Measurements from ENCODE around the gene GLCE. TPM values are rescaled to one million over a fixed set of nuclear protein-coding genes. Genes with fewer than 3 reads are reported as not detected.

Gene GLCE
- total and polyA plus RNA-seq, 2 donors, result 7.3 to 12.8 TPM

- Histone ChIP-seq H3K27ac (ENCODE audit: low read depth in 1 of 2, low read length in 1 of 2) (no peak overlapping the region), H3K4me1 (ENCODE audit: control insufficient read depth in 2 of 2, insufficient read depth in 2 of 2, low read length in 2 of 2) (peaks cover 2 to 11% of the 10 kb centered on the region in 2 donors), H3K4me3 (ENCODE audit: low read length in 2 of 2) (no peak overlapping the region), H3K27me3 (ENCODE audit: control insufficient read depth in 2 of 2, insufficient read depth in 1 of 2, low read length in 1 of 2) (no peaks in the 10 kb centered on the region), H3K36me3 (ENCODE audit: control insufficient read depth in 2 of 2, insufficient read depth in 2 of 2, low read length in 1 of 2) (no peaks in the 10 kb centered on the region), H3K9me3 (ENCODE audit: control insufficient read depth in 2 of 2, insufficient read depth in 1 of 2, low read length in 1 of 2) (no peaks in the 10 kb centered on the region)
- no peak for DNase-seq (ENCODE audit: low read depth in 6 of 9, low spot score in 9 of 9)
- WGBS, result 96% methylated on average over 5 of the region's 5 CpGs
Observed at GRCh38 chr15:69317392-69317841, 157.0 kb downstream of the GLCE start.

GRCh38 chr15:69318033-69318432, 157.6 kb downstream of the GLCE start:
- Histone ChIP-seq H3K4me1 (ENCODE audit: control insufficient read depth in 2 of 2, insufficient read depth in 2 of 2, low read length in 2 of 2) (peaks cover 2 to 11% of the 10 kb centered on the region in 2 donors), H3K27ac (ENCODE audit: low read depth in 1 of 2, low read length in 1 of 2) (no peak overlapping the region), H3K9me3 (ENCODE audit: control insufficient read depth in 2 of 2, insufficient read depth in 1 of 2, low read length in 1 of 2) (no peaks in the 10 kb centered on the region), H3K36me3 (ENCODE audit: control insufficient read depth in 2 of 2, insufficient read depth in 2 of 2, low read length in 1 of 2) (no peaks in the 10 kb centered on the region), H3K4me3 (ENCODE audit: low read length in 2 of 2) (no peak overlapping the region), H3K27me3 (ENCODE audit: control insufficient read depth in 2 of 2, insufficient read depth in 1 of 2, low read length in 1 of 2) (no peaks in the 10 kb centered on the region)
- 98% methylated on average over 7 of the region's 7 CpGs for WGBS
- DNase-seq (ENCODE audit: low read depth in 6 of 9, low spot score in 9 of 9), result no peak

- no peak overlapping the region for H3K27ac ChIP-seq (ENCODE audit: low read depth in 1 of 2, low read length in 1 of 2)
- 49% methylated on average over 19 of the region's 19 CpGs for WGBS
- H3K4me1 ChIP-seq (ENCODE audit: control insufficient read depth in 2 of 2, insufficient read depth in 2 of 2, low read length in 2 of 2), result peaks cover 2 to 11% of the 10 kb centered on the region in 2 donors
- no peaks in the 10 kb centered on the region for H3K36me3 ChIP-seq (ENCODE audit: control insufficient read depth in 2 of 2, insufficient read depth in 2 of 2, low read length in 1 of 2)
- no peak overlapping the region for H3K4me3 ChIP-seq (ENCODE audit: low read length in 2 of 2)
- DNase-seq (ENCODE audit: low read depth in 6 of 9, low spot score in 9 of 9), result peak in 3 of 9 donors; percentile 18 to 38 (median 18)
- no peaks in the 10 kb centered on the region for H3K9me3 ChIP-seq (ENCODE audit: control insufficient read depth in 2 of 2, insufficient read depth in 1 of 2, low read length in 1 of 2)
- no peaks in the 10 kb centered on the region for H3K27me3 ChIP-seq (ENCODE audit: control insufficient read depth in 2 of 2, insufficient read depth in 1 of 2, low read length in 1 of 2)
Observed at GRCh38 chr15:69319384-69320375, 159.2 kb downstream of the GLCE start.

DNA sequence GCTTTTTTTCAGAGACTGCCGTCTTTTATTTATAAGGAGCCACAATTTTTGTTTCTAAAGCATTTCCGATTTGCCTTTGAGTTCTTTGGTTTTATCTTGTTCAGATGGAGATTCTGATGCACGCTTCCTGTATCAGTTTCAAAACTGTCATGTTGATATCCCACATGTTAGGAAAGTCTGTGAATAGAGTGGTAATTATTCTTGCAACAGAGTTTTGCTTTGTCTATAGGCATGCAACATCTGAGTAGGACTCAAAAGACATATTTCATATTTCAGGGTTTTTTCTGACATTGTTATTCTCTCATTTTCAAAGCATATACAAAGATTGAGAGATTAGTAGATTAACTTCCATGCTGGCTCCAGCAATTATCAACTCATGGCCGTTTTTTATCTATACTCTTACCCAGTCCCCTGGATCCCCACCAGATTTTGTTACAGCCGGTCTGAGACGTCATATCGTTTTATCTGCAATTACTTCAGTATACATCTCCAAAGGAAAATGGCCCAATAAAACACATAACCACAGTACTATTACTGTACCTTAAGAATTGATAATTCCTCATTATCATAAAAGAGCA, 160.6 kb downstream of the GLCE start:
- no peaks in the 10 kb centered on the region for H3K27me3 ChIP-seq (ENCODE audit: control insufficient read depth in 2 of 2, insufficient read depth in 1 of 2, low read length in 1 of 2)
- no peak overlapping the region for H3K4me3 ChIP-seq (ENCODE audit: low read length in 2 of 2)
- peaks cover 2 to 11% of the 10 kb centered on the region in 2 donors for H3K4me1 ChIP-seq (ENCODE audit: control insufficient read depth in 2 of 2, insufficient read depth in 2 of 2, low read length in 2 of 2)
- H3K36me3 ChIP-seq (ENCODE audit: control insufficient read depth in 2 of 2, insufficient read depth in 2 of 2, low read length in 1 of 2), result no peaks in the 10 kb centered on the region
- no peaks in the 10 kb centered on the region for H3K9me3 ChIP-seq (ENCODE audit: control insufficient read depth in 2 of 2, insufficient read depth in 1 of 2, low read length in 1 of 2)
- no peak overlapping the region for H3K27ac ChIP-seq (ENCODE audit: low read depth in 1 of 2, low read length in 1 of 2)
- DNase-seq (ENCODE audit: low read depth in 6 of 9, low spot score in 9 of 9), result peak in 1 of 9 donors; percentile 17
- WGBS, result 85% methylated on average over 7 of the region's 7 CpGs

Other genes starting within 250 kb of the GLCE start
- 3.7 TPM for gene SPESP1, start 230.1 kb upstream of the GLCE start, total RNA-seq
- gene SPESP1, start 230.1 kb upstream of the GLCE start, polyA plus RNA-seq, result 3.8 TPM
- 0.19 TPM for gene NOX5, start 145.9 kb upstream of the GLCE start, total RNA-seq
- gene NOX5, start 145.9 kb upstream of the GLCE start, polyA plus RNA-seq, result 0.66 TPM
- gene PAQR5, start 138.3 kb downstream of the GLCE start, total RNA-seq, result 0.14 TPM
- gene PAQR5, start 138.3 kb downstream of the GLCE start, polyA plus RNA-seq, result 0.25 TPM